ENCODE data around the gene LRRC40. TPM values are rescaled to one million over a fixed set of nuclear protein-coding genes. Genes with fewer than 3 reads are reported as not detected.

The LRRC40 gene
- total and polyA plus RNA-seq, 2 donors from 2014 or later, result 7.5 to 13.3 TPM

DNA sequence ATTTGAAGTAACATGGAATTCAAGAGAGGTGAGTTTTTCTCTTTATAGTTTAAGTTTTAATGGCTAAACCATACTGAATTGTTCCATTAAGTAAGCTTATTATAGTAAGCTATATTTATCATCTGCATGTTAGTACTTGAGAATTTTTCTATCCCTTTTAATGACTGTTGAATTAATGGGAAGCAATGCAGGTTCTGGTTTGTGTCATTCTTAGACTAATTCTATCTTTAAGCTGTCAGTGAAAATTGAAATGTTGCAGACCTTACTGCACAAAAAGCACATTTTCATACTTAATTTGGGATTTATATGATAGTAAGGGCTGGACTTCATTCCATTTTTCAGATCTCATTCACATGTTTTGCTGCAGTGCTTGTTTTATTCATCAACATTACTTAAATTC lies 41.7 kb upstream of the LRRC40 start:
- intact Hi-C loops (cut with DNase I), result no loop called here
- FAIRE-seq, result no peak
- H3K4me1 ChIP-seq (ENCODE audit: control insufficient read depth in 2 of 3, insufficient read depth in 2 of 3, low read depth in 1 of 3, low read length in 3 of 3), result peaks cover 0 to 4% (median 0%) of the 10 kb centered on the region in 3 donors
- no peak overlapping the region for H3K4me3 ChIP-seq (ENCODE audit: low read length in 3 of 3)
- no peaks in the 10 kb centered on the region for H3K9me3 ChIP-seq (ENCODE audit: control insufficient read depth in 2 of 3, insufficient read depth in 1 of 3, low read length in 3 of 3)
- peaks cover 20 to 94% (median 37%) of the 10 kb centered on the region in 3 donors for H3K36me3 ChIP-seq (ENCODE audit: control insufficient read depth in 2 of 3, insufficient read depth in 3 of 3, low read length in 3 of 3)
- no peak overlapping the region for H3K9ac ChIP-seq (ENCODE audit: low read length in 3 of 3)
- H3K27ac ChIP-seq (ENCODE audit: low read depth in 2 of 2, low read length in 2 of 2), result no peak overlapping the region
- no peak for DNase-seq
- TF ChIP-seq, protein P1, sequence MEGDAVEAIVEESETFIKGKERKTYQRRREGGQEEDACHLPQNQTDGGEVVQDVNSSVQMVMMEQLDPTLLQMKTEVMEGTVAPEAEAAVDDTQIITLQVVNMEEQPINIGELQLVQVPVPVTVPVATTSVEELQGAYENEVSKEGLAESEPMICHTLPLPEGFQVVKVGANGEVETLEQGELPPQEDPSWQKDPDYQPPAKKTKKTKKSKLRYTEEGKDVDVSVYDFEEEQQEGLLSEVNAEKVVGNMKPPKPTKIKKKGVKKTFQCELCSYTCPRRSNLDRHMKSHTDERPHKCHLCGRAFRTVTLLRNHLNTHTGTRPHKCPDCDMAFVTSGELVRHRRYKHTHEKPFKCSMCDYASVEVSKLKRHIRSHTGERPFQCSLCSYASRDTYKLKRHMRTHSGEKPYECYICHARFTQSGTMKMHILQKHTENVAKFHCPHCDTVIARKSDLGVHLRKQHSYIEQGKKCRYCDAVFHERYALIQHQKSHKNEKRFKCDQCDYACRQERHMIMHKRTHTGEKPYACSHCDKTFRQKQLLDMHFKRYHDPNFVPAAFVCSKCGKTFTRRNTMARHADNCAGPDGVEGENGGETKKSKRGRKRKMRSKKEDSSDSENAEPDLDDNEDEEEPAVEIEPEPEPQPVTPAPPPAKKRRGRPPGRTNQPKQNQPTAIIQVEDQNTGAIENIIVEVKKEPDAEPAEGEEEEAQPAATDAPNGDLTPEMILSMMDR (IDR thresholded peaks at IDR 0.05; ENCODE audit: borderline replicate concordance, extremely low read depth, insufficient read depth), result no peak
- H3K27me3 ChIP-seq (ENCODE audit: control insufficient read depth, insufficient read depth, low read length), result no peaks in the 10 kb centered on the region

DNA sequence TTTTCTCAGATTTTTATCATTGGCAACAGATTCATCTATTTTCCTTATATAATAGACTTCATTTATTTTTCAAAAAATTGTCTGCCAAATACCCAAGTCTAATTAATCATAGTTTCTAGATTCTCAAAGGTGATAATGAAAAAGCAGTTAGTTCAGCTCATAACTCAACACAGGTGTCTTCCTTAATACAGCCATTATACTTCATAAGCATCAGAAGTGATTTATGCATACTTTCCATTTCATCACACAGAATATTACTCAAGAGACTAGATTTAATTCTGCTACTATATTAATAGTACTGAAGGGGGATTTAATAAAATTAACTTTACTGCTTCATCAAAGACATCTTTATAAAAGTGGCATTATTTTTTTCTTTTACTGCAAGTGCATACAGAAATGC lies 34.6 kb upstream of the LRRC40 start:
- DNase-seq (no peak), FAIRE-seq (no peak)
- TF ChIP-seq, protein P1 (IDR thresholded peaks at IDR 0.05; ENCODE audit: borderline replicate concordance, extremely low read depth, insufficient read depth), result no peak
- Histone ChIP-seq H3K36me3 (ENCODE audit: control insufficient read depth in 2 of 3, insufficient read depth in 3 of 3, low read length in 3 of 3) (peaks cover 19 to 72% (median 38%) of the 10 kb centered on the region in 3 donors), H3K27ac (ENCODE audit: low read depth in 2 of 2, low read length in 2 of 2) (no peak overlapping the region), H3K4me3 (ENCODE audit: low read length in 3 of 3) (no peak overlapping the region), H3K27me3 (ENCODE audit: control insufficient read depth, insufficient read depth, low read length) (no peaks in the 10 kb centered on the region), H3K9ac (ENCODE audit: low read length in 3 of 3) (no peak overlapping the region), H3K9me3 (ENCODE audit: control insufficient read depth in 2 of 3, insufficient read depth in 1 of 3, low read length in 3 of 3) (no peaks in the 10 kb centered on the region), H3K4me1 (ENCODE audit: control insufficient read depth in 2 of 3, insufficient read depth in 2 of 3, low read depth in 1 of 3, low read length in 3 of 3) (no peaks in the 10 kb centered on the region)
- intact Hi-C loops (cut with DNase I), result no loop called here

DNA sequence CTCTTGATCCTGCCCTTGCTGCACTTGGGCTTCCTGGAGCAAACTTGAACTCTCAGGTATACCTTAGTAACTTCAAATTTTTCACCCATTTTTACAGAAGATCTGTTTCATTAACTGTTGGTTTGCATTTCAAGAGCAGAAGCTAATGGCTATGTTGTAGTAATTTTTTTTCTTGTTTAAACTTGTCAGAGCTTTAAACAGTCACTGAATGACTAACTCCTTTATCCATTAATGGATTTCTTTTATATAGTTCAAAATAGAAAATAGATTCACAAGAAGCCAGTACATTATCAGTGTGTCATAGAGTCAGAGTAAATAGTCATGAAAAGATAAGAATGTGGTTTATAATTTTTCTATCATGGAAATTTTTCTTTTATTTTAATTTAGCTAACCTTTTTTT lies 29.4 kb upstream of the LRRC40 start:
- no peak overlapping the region for H3K4me3 ChIP-seq (ENCODE audit: low read length in 3 of 3)
- H3K9ac ChIP-seq (ENCODE audit: low read length in 3 of 3), result no peak overlapping the region
- H3K36me3 ChIP-seq (ENCODE audit: control insufficient read depth in 2 of 3, insufficient read depth in 3 of 3, low read length in 3 of 3), result peaks cover 14 to 69% (median 36%) of the 10 kb centered on the region in 3 donors
- FAIRE-seq (no peak), DNase-seq (no peak)
- H3K4me1 ChIP-seq (ENCODE audit: control insufficient read depth in 2 of 3, insufficient read depth in 2 of 3, low read depth in 1 of 3, low read length in 3 of 3), result no peaks in the 10 kb centered on the region
- no peaks in the 10 kb centered on the region for H3K9me3 ChIP-seq (ENCODE audit: control insufficient read depth in 2 of 3, insufficient read depth in 1 of 3, low read length in 3 of 3)
- intact Hi-C loops (cut with DNase I), result no loop called here
- no peaks in the 10 kb centered on the region for H3K27me3 ChIP-seq (ENCODE audit: control insufficient read depth, insufficient read depth, low read length)
- TF ChIP-seq, protein P1 (IDR thresholded peaks at IDR 0.05; ENCODE audit: borderline replicate concordance, extremely low read depth, insufficient read depth), result no peak
- H3K27ac ChIP-seq (ENCODE audit: low read depth in 2 of 2, low read length in 2 of 2), result no peak overlapping the region

DNA sequence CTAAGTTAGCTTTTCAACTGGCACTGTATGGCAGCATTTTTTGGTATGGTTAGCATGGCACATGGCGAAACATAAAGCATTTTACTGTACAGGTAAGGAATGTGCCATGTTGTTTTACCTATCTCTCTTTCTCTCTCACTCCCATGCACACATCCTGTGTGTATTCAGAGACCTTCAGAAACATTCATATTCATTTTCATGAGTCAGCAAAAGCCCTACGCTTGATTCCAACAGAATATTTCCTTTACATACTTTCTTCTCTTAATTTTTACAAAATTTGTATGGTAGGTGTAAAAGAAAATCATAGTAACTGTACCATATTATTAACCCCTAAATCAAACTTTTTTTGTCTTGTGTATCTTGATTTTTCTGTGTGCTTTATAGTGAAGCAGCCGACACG lies 26.1 kb upstream of the LRRC40 start:
- Histone ChIP-seq H3K4me1 (ENCODE audit: control insufficient read depth in 2 of 3, insufficient read depth in 2 of 3, low read depth in 1 of 3, low read length in 3 of 3) (no peaks in the 10 kb centered on the region), H3K27me3 (ENCODE audit: control insufficient read depth, insufficient read depth, low read length) (no peaks in the 10 kb centered on the region), H3K4me3 (ENCODE audit: low read length in 3 of 3) (no peak overlapping the region), H3K9me3 (ENCODE audit: control insufficient read depth in 2 of 3, insufficient read depth in 1 of 3, low read length in 3 of 3) (no peaks in the 10 kb centered on the region), H3K9ac (ENCODE audit: low read length in 3 of 3) (no peak overlapping the region), H3K36me3 (ENCODE audit: control insufficient read depth in 2 of 3, insufficient read depth in 3 of 3, low read length in 3 of 3) (peaks cover 10 to 62% (median 29%) of the 10 kb centered on the region in 3 donors), H3K27ac (ENCODE audit: low read depth in 2 of 2, low read length in 2 of 2) (no peak overlapping the region)
- FAIRE-seq (no peak), DNase-seq (no peak)
- intact Hi-C loops (cut with DNase I), result no loop called here
- TF ChIP-seq, protein P1 (IDR thresholded peaks at IDR 0.05; ENCODE audit: borderline replicate concordance, extremely low read depth, insufficient read depth), result no peak

All from kidney (tissue), 14 donors.